HG02678 (cell line): Measurements from ENCODE around the gene GSDME.
A peak's percentile ranks its signal among the peaks of the same experiment; 100 is the strongest.

Experiments used
- ATAC-seq: cut with Tn5 transposase; IDR thresholded peaks from one replicate; pipeline ENCODE4 v1.9.1; 2021; ENCODE audit warnings: mild to moderate bottlenecking, moderate library complexity; ENCODE audit not compliant: unreplicated experiment

Gene GSDME

GRCh38 chr7:24659505-24659904 is 97.8 kb downstream of the GSDME start:
- peak; percentile 92 for ATAC-seq

- no peak for ATAC-seq
Observed at GRCh38 chr7:24657980-24658379, 99.3 kb downstream of the GSDME start.

GRCh38 chr7:24656608-24657007 is 100.7 kb downstream of the GSDME start:
- ATAC-seq, result no peak

GRCh38 chr7:24654305-24654704 is 103.0 kb downstream of the GSDME start:
- ATAC-seq, result no peak

- ATAC-seq, result peak; percentile 56
Observed at GRCh38 chr7:24653316-24654085, 103.8 kb downstream of the GSDME start.

- no peak for ATAC-seq
Observed at GRCh38 chr7:24652251-24652939, 104.9 kb downstream of the GSDME start.
